GM12875 (cell line): Measurements from ENCODE around the gene TRMT112.

Source experiments
- H3K4me3 ChIP-seq: one replicate; pipeline ENCODE4 v1.5.1; 2011; ENCODE audit warnings: low read depth, low read length, control low read depth
- CTCF ChIP-seq: IDR thresholded peaks from 2 replicates; pipeline ENCODE4 v1.5.1; 2011; ENCODE audit warnings: low read depth, mild to moderate bottlenecking, control low read depth, inconsistent platforms, low read length, moderate library complexity, borderline replicate concordance; ENCODE audit not compliant: insufficient read depth

TRMT112 gene

DNA sequence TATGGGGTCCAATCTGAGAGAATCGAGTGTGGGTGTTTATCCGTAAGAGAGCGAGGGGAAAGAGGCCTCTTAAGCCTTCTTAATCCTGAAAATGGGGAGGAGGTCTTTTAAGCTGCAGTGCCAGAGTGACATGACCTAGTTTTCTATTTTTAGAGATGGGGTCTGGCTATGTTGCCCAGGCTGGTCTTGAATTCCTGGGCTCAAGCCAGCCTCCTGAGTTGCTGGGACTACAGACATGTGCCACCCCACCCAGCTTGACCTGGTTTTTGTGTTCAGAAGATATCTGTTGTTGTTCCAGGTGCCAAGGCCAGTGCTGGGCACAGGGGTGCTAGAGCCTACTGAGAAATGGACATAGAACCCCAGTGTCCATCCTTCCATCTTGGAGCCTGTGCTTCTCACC is 34.3 kb downstream of the TRMT112 start:
- TF ChIP-seq CTCF = no peak
- H3K4me3 ChIP-seq = no peak overlapping the region

DNA sequence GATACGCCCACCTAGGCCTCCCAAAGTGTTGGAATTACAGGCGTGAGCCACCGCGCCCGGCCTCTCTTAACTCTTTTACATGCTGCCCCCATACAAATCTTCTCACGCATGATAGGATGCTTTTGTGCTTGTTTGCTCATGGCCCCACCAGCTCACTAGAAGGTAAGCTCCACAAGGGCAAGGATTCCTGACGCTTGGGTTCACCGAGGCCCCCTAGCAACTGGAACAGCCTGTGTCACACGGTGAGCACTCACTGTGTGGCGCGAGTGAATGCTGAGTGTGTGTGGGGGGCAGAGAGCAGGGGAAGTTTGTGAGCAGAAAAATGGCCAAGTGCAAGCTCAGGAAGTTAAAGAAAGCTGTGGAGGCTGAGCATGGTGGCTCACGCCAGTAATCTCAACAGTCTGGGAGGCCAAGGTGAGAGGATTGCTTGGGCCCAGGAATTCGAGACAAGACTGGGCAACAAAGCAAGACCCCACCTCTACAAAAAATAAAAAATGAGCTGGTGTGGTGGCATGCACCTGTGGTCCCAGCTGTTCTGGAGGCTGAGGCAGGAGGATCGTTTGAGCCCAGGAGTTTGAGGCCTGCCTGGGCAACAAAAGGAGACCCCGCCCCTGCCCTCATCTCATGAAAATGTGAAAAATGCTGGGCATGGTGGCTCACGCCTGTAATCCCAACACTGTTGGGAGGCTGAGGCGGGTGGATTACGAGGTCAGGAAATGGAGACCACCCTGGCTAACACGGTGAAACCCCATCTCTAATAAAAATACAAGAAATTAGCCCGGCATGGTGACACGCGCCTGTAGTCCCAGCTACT is 35.2 kb downstream of the TRMT112 start:
- TF ChIP-seq CTCF = no peak

GRCh38 chr11:64278576-64279190 is 38.7 kb downstream of the TRMT112 start:
- no peak overlapping the region for H3K4me3 ChIP-seq
- no peak for TF ChIP-seq CTCF

More for the DNA sequence above, 35.2 kb downstream of the TRMT112 start:
- no peak overlapping the region for H3K4me3 ChIP-seq

DNA sequence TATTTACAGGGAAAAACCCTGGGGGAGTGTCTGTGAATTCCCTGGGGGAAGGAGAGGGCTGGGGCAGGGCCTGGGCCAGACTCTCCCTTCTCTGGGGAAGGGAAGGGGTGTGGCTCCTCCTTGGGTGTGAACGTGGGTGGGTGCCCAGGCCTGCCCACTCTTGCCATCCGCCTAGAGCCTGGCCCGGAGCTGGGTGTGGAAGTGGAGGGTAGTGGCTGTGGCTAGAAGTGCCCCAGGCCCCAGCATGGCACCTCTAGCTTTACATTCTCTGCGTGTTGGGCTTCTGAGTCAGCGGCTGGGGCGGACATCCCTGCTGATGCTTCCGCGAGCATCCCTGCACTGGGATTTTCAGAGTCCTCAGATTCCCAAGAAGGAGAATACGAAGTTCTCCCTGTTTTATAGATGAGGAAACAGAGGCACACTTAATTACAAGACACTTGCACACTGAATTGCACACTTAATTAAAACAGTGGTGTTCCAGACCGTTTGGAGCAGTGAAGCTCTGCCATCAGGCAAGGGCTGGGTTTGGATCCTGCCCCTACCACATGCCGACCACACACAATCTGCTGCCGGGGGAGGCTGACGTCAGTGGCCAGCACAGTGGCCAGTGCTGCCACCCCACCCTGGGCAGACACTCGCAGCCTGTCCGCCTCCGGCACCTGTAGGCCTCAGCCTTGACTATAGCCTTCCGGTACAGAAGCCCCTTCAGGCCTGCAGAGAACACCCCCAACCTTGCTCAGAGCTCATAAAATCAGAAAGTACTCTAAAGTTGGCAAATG is 40.5 kb downstream of the TRMT112 start:
- TF ChIP-seq CTCF = no peak
- no peak overlapping the region for H3K4me3 ChIP-seq

DNA sequence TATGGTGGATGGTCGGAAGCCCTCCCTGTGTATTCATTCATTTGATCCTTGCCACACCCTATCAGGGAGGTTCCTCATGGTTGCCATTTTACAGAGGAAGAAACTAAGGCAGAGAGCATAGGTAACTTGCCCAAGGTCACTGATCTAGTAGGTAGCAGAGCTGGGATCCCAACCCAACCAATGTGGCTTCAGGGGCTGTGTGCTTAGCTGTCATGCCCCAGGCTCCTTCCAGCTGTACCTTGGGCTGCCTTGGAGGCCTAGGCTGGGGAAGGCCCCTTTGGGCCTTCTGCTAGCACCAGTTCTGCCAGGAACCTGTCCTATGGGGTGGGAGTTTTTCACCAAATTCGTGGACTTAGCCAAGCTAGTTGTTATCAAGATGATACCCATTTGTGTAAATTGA is 41.5 kb downstream of the TRMT112 start:
- no peak overlapping the region for H3K4me3 ChIP-seq
- no peak for TF ChIP-seq CTCF

DNA sequence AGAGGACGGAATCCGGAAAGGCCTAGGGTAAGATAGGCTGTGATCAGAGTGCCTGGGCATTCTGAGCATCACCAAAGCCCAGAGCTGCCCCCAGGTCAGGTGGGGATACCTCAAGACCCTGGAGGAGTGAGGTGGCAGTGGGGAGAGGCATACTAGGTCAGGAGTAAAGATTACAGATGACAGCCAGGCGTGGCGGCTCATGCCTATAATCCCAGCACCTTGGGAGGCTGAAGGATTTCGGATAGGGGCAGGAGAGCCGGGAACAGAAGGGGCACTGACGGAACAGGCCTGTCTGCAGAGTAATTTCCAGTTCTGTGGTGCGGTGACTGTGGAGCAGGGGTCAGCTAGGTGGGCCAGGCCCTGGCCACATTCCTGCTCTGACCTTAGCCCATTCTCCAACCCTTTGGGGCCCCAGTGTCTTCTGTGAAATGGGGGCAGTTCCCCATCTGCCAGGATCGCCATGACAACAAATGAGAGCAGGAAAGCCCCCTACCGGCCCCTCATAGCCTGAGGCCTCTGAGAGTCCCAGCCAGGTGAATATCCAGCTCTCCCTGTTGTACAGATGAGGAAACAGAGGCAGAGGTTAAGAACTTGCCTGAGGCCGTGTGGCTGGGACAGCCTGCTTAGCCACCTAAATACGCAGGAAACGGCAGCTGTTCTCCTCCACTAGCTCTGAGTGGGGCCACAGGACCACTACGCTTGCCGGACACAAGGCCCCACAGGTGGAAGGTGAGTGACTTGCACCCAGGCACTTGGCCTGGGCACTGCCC is 42.1 kb downstream of the TRMT112 start:
- H3K4me3 ChIP-seq = no peak overlapping the region
- no peak for TF ChIP-seq CTCF
